ENCODE results near the gene HS3ST5.

HS3ST5 gene, protein sequence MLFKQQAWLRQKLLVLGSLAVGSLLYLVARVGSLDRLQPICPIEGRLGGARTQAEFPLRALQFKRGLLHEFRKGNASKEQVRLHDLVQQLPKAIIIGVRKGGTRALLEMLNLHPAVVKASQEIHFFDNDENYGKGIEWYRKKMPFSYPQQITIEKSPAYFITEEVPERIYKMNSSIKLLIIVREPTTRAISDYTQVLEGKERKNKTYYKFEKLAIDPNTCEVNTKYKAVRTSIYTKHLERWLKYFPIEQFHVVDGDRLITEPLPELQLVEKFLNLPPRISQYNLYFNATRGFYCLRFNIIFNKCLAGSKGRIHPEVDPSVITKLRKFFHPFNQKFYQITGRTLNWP

GRCh38 chr6:114342826-114343781 is at the start of gene HS3ST5:
TSS of gene HS3ST5 (minus strand) at chr6:114343023. CDS start at chr6:114062845, 280,178 bp downstream.
- no peak for TF ChIP-seq CTCF (IDR thresholded peaks at IDR 0.05)
- Histone ChIP-seq H3K4me3 (ENCODE audit: low read depth in 1 of 2, low read length in 1 of 2) (peak within 1 kb of the TSS; percentile 62 to 67), H3K27ac (no peak within 1 kb of the TSS), H3K9me3 (no peaks in the 10 kb centered on the region), H3K36me3 (no peaks in the 10 kb centered on the region), H3K27me3 (peaks cover 61% of the 10 kb centered on the region), H3K4me1 (ENCODE audit: control insufficient read depth in 1 of 2, insufficient read depth in 1 of 2, low read depth in 1 of 2, low read length in 1 of 2) (peaks cover 39 to 51% of the 10 kb centered on the region in 2 experiments)

DNA sequence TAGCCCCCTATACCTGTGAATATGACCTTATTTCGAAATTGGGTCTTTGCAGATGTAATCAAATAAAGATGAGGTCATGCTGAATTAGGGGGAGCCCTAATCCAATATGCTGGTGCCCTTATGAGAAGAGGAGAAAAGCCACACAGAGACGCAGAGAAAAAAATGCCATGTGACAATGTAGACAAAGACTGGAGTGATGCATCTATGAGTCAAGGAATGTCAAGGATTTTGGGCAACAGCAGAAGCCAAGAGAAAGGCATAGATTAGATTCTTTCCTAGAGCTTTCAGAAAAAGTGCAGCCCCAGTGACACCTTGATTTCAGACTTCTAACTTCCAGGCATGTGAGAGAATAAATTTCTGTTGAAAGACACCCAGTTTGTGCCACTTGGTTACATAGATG is 47.4 kb upstream of the HS3ST5 start:
- no peaks in the 10 kb centered on the region for H3K27me3 ChIP-seq
- no peak overlapping the region for H3K27ac ChIP-seq
- no peaks in the 10 kb centered on the region for H3K4me1 ChIP-seq (ENCODE audit: control insufficient read depth in 1 of 2, insufficient read depth in 1 of 2, low read depth in 1 of 2, low read length in 1 of 2)
- no peak for TF ChIP-seq CTCF (IDR thresholded peaks at IDR 0.05)
- H3K4me3 ChIP-seq (ENCODE audit: low read depth in 1 of 2, low read length in 1 of 2): no peak overlapping the region
- H3K36me3 ChIP-seq: no peaks in the 10 kb centered on the region
- no peaks in the 10 kb centered on the region for H3K9me3 ChIP-seq

- H3K4me3 ChIP-seq (ENCODE audit: low read depth in 1 of 2, low read length in 1 of 2): no peak overlapping the region
- no peak for TF ChIP-seq CTCF (IDR thresholded peaks at IDR 0.05)
These were observed 46.3 kb upstream of the HS3ST5 start for GRCh38 chr6:114389111-114389510.

GRCh38 chr6:114382406-114382805 is 39.6 kb upstream of the HS3ST5 start:
- no peak overlapping the region for H3K4me3 ChIP-seq (ENCODE audit: low read depth in 1 of 2, low read length in 1 of 2)
- H3K9me3 ChIP-seq: no peaks in the 10 kb centered on the region
- H3K36me3 ChIP-seq: no peaks in the 10 kb centered on the region
- no peaks in the 10 kb centered on the region for H3K27me3 ChIP-seq
- H3K4me1 ChIP-seq (ENCODE audit: control insufficient read depth in 1 of 2, insufficient read depth in 1 of 2, low read depth in 1 of 2, low read length in 1 of 2): no peaks in the 10 kb centered on the region
- no peak for TF ChIP-seq CTCF (IDR thresholded peaks at IDR 0.05)
- no peak overlapping the region for H3K27ac ChIP-seq

More at GRCh38 chr6:114389111-114389510, 46.3 kb upstream of the HS3ST5 start:
- Histone ChIP-seq H3K4me1 (ENCODE audit: control insufficient read depth in 1 of 2, insufficient read depth in 1 of 2, low read depth in 1 of 2, low read length in 1 of 2) (no peaks in the 10 kb centered on the region), H3K27ac (no peak overlapping the region), H3K36me3 (no peaks in the 10 kb centered on the region), H3K27me3 (no peaks in the 10 kb centered on the region), H3K9me3 (no peaks in the 10 kb centered on the region)

GRCh38 chr6:114377881-114378280 is 35.1 kb upstream of the HS3ST5 start:
- Histone ChIP-seq H3K27me3 (no peaks in the 10 kb centered on the region), H3K4me3 (ENCODE audit: low read depth in 1 of 2, low read length in 1 of 2) (no peak overlapping the region), H3K9me3 (no peaks in the 10 kb centered on the region), H3K36me3 (no peaks in the 10 kb centered on the region), H3K4me1 (ENCODE audit: control insufficient read depth in 1 of 2, insufficient read depth in 1 of 2, low read depth in 1 of 2, low read length in 1 of 2) (no peaks in the 10 kb centered on the region), H3K27ac (no peak overlapping the region)
- no peak for TF ChIP-seq CTCF (IDR thresholded peaks at IDR 0.05)
